KMS-11 (cell line): Measurements from ENCODE around the gene TMEM245.

Experiments
- H2AFZ ChIP-seq: fragments of 200-600 bp; sonication (generic); 2 replicates; pipeline ENCODE4 v1.6.1; 2016; ENCODE audit warnings: antibody characterized with exemption, mixed run types, low read depth
- H3K27ac ChIP-seq: fragments of 200-600 bp; sonication (generic); 2 replicates; pipeline ENCODE4 v1.6.1; 2016; ENCODE audit warnings: mild to moderate bottlenecking, mixed run types
- H3K27me3 ChIP-seq: fragments of 200-600 bp; sonication (generic); 2 replicates; pipeline ENCODE4 v1.6.1; 2017; ENCODE audit warnings: mild to moderate bottlenecking, low read depth, mixed run types, moderate library complexity; ENCODE audit not compliant: insufficient read depth
- H3K36me3 ChIP-seq: fragments of 200-600 bp; sonication (generic); 2 replicates; pipeline ENCODE4 v1.6.1; 2017; ENCODE audit warnings: mild to moderate bottlenecking, mixed run types; ENCODE audit not compliant: insufficient read depth
- H3K4me1 ChIP-seq: fragments of 200-600 bp; sonication (generic); 2 replicates; pipeline ENCODE4 v1.6.1; 2016; ENCODE audit warnings: mild to moderate bottlenecking, low read depth, mixed run types; ENCODE audit not compliant: poor library complexity, severe bottlenecking
- H3K4me2 ChIP-seq: fragments of 200-600 bp; sonication (generic); 2 replicates; pipeline ENCODE4 v1.7.0; 2016; ENCODE audit warnings: mild to moderate bottlenecking, mixed run types
- H3K4me3 ChIP-seq: fragments of 200-600 bp; sonication (generic); IDR thresholded peaks from 2 replicates; pipeline ENCODE4 v1.6.1; 2017; ENCODE audit warnings: low read depth, low read length, mixed read lengths; ENCODE audit not compliant: insufficient read depth
- H3K79me2 ChIP-seq: fragments of 200-600 bp; sonication (generic); 2 replicates; pipeline ENCODE4 v1.6.1; 2016; ENCODE audit warnings: low read depth, mixed run types; ENCODE audit not compliant: insufficient read depth
- H3K9ac ChIP-seq: fragments of 200-600 bp; sonication (generic); 2 replicates; pipeline ENCODE4 v1.6.1; 2016; ENCODE audit warnings: mild to moderate bottlenecking, mixed run types
- H4K20me1 ChIP-seq: fragments of 200-600 bp; sonication (generic); 2 replicates; pipeline ENCODE4 v1.6.1; 2016; ENCODE audit warnings: mild to moderate bottlenecking, mixed run types; ENCODE audit not compliant: insufficient read depth
- CTCF ChIP-seq: fragments of 200-600 bp; sonication (generic); conservative IDR thresholded peaks from 2 replicates; pipeline ENCODE4 v1.6.1; 2017; ENCODE audit warnings: low read depth, mild to moderate bottlenecking, antibody characterized with exemption, low read length, moderate library complexity, mixed read lengths

Gene TMEM245

GRCh38 chr9:109083813-109084405 lies 35.8 kb downstream of the TMEM245 start:
- H3K4me2 ChIP-seq: no peak overlapping the region
- H3K36me3 ChIP-seq: no peaks in the 10 kb centered on the region
- H4K20me1 ChIP-seq: no peaks in the 10 kb centered on the region
- H3K4me3 ChIP-seq: no peak overlapping the region
- no peaks in the 10 kb centered on the region for H3K79me2 ChIP-seq
- H2AFZ ChIP-seq: no peak overlapping the region
- H3K4me1 ChIP-seq: no peaks in the 10 kb centered on the region
- H3K27ac ChIP-seq: no peak overlapping the region
- no peak for TF ChIP-seq CTCF
- H3K9ac ChIP-seq: no peak overlapping the region
- H3K27me3 ChIP-seq: no peaks in the 10 kb centered on the region

- H2AFZ ChIP-seq: no peak overlapping the region
- no peaks in the 10 kb centered on the region for H3K36me3 ChIP-seq
These were observed 36.6 kb downstream of the TMEM245 start for GRCh38 chr9:109083141-109083540.

GRCh38 chr9:109082091-109082620 lies 37.6 kb downstream of the TMEM245 start:
- no peak overlapping the region for H3K9ac ChIP-seq
- no peak for TF ChIP-seq CTCF
- H3K36me3 ChIP-seq: no peaks in the 10 kb centered on the region
- H4K20me1 ChIP-seq: no peaks in the 10 kb centered on the region
- no peaks in the 10 kb centered on the region for H3K79me2 ChIP-seq
- no peaks in the 10 kb centered on the region for H3K4me1 ChIP-seq
- H3K4me3 ChIP-seq: no peak overlapping the region
- H3K4me2 ChIP-seq: no peak overlapping the region
- H3K27me3 ChIP-seq: no peaks in the 10 kb centered on the region
- no peak overlapping the region for H2AFZ ChIP-seq
- no peak overlapping the region for H3K27ac ChIP-seq

More at GRCh38 chr9:109083141-109083540, 36.6 kb downstream of the TMEM245 start:
- TF ChIP-seq CTCF: no peak
- no peak overlapping the region for H3K4me2 ChIP-seq
- no peaks in the 10 kb centered on the region for H3K79me2 ChIP-seq
- H3K9ac ChIP-seq: no peak overlapping the region
- H3K27me3 ChIP-seq: no peaks in the 10 kb centered on the region
- H4K20me1 ChIP-seq: no peaks in the 10 kb centered on the region
- no peak overlapping the region for H3K4me3 ChIP-seq
- H3K27ac ChIP-seq: no peak overlapping the region
- no peaks in the 10 kb centered on the region for H3K4me1 ChIP-seq

GRCh38 chr9:109074236-109074889 lies 45.4 kb downstream of the TMEM245 start:
- no peak overlapping the region for H3K9ac ChIP-seq
- no peaks in the 10 kb centered on the region for H3K27me3 ChIP-seq
- H3K36me3 ChIP-seq: no peaks in the 10 kb centered on the region; the same call in 1 of the 2 replicates
- no peaks in the 10 kb centered on the region for H3K79me2 ChIP-seq
- H3K4me1 ChIP-seq: no peaks in the 10 kb centered on the region
- no peak overlapping the region for H3K4me2 ChIP-seq
- no peak overlapping the region for H3K4me3 ChIP-seq
- no peaks in the 10 kb centered on the region for H4K20me1 ChIP-seq
- TF ChIP-seq CTCF: no peak
- H3K27ac ChIP-seq: no peak overlapping the region
- no peak overlapping the region for H2AFZ ChIP-seq
